NCI-H748 (cell line): ENCODE measurements around the gene ZMYM5.
"Not testable (repeated sequence)": the region's sequence is repeated elsewhere in the genome, so short reads cannot be mapped to it uniquely, and the experiment has no call there.

Experiments
- DNase-seq: peaks from one replicate; lab custom pipeline; 2025; ENCODE audit not compliant: unreplicated experiment; lab: John Stamatoyannopoulos, UW

The ZMYM5 gene

DNA sequence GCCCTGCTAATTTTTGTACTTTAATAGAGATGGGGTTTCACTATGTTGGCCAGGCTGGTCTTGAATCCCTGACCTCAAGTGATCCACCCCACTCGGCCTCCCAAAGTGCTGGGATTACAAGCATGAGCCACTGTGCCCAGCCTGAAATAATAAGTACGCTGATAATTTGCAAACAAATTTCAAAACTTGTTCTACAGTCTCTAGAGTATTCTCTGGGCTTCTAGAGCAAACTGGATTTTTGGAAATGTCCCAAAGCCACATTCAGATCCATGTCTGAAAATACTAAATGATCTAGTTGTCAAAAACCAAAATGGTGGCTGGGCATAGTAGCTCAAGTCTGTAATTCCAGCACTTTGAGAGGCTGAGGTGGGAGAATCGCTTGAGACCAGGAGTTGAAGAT is 40.8 kb downstream of the ZMYM5 start:
- no peak for DNase-seq

DNA sequence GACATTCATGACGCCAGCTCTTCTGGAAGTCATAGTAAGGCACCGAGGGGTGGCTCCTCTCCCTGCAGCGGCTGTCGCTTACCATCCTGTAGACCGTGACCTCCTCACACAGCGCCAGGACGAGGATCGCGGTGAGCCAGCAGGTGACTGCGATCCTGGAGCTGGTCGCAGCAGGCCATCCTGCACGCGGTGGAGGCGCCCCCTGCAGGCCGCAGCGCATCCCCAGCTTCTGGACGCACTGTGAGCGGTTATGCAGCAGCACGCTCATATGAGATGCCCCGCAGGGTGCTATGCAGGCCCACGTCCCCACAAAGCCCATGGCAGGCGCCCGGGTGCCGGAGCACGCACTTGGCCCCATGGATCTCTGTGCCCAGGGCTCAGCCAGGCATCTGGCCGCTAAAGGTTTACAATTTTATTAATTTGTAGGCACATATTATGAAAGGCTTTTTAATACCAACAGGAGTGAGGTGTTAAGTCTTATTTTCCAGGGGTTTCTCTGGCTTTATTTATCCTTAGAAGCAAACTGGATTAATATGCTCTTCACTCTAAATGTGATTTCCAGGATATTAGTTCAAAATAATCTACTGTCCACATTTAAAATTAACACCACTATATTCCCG is 45.1 kb downstream of the ZMYM5 start:
- DNase-seq: no peak

DNA sequence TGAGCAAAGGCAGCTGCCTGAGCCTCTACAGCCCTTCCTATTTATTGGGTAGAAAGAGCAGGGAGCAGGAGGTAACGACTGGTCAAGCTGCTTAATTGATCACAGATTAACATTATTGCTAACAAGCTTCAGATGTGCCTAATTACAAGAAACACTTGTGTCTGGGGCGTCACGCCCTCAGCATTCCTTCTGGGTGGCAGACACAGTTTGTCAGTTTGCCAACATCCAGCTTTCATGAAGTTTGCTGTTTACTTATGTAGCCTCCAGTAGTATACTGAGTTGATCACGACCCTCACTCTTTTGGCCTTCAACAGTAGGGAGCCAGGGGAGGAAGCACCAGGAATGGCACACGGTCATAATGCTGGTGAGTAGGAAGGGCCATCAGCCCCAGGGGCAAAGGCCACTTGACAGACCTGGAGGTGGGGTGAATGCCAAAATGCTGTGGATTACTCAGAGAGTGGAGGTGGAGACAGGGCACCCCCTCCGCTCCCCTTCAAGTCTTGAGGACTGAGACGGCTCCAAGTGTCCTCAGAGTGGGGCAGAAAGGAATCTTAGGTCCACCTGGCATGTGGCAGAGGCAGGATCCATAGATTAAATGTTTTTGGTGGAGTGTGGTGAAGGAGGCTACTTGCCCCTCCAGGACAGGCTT is 45.8 kb downstream of the ZMYM5 start:
- DNase-seq: no peak

DNA sequence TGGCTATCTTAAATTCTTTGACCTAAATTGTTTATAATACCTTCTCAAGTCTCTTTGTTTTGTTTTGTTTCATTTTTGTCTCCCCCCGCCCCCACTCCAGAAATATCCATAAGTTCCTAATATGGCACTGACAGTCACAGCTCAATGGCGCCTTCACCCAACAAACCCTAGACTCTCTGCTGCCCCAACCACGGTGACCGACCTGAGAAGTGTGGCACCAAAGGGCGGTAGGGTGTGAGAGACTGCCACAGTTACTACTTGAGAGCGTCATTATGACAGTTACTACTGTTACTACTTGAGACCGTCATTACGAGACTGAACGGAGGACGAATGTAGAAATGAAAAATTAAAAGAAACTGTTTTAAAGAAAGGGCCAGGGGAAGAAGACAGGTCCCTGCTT is 46.3 kb downstream of the ZMYM5 start:
- DNase-seq: no peak

DNA sequence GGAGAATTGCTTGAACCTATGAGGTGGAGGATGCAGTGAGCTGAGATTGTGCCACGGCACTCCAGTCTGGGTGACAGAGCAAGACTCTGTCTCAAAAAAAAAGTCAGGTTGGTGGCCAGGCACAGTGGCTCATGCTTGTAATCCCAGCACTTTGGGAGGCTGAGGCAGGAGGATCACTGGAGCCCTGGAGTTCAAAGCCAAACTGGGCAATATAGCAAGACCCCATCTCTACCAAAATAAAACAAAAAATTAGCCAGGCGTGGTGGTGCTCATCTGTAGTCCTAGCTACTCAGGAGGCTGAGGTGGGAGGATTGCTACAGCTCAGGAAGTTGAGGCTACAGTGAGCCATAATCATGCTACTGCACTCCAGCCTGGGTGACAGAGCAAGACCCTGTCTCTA is 47.6 kb downstream of the ZMYM5 start:
- not testable (repeated sequence) for DNase-seq

DNA sequence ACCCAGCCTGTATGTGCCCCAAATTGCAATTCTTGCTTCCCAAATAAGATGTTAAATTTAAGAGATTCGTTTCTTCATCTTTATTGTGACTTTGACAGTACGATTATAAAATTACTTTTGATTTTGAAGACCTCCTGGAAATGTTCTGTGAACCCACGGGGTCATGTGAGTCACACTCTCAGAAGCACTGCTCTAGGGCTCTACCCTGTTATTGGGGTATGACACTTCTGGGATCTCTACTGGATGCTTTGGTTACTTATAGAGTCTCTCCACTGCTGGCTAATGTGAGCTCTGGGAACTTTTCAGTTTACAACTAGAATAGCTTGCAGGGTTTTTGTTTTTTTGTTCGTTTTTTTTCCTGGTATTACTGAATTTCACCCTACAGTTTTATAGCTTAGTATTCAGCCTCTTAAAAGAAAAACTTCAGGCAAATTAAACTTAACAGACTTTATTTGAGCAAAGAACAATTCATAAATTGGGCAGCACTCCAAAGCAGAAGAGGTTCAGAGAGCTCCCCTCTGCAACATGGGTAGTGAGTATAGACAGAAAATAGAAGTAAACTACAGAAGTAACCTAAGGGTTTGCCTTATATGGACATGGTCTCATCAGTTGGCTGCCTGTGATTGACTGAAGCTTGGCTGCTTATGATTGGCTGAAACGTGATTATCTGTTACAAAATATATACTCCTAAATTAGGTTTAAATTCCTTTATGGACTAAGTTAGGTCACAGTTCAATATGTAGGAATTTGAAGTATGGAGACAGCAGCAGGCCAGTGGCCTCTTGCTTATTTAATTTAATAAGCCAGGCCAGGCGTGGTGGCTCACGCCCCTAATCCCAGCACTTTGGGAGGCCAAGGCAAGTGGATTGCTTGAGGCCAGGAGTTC is 52.2 kb downstream of the ZMYM5 start:
- DNase-seq: no peak

DNA sequence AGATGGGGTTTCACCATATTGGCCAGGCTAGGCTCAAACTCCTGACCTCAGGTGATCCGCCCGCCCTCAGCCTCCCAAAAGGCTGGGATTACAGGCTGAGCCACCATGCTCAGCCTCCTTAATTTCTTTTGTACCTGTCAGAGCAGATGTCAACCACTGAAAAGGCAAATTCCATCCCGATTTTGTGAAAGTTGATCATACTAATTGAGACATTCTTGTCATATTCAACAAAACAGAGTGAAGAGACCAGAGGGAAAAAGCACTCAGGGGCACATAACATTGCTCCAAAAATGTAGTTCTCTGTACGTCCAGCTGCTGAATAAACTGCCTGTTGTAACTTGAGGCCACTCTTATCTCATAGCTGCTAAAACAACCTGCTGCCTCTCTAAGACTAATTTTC is 53.3 kb downstream of the ZMYM5 start:
- DNase-seq: no peak

DNA sequence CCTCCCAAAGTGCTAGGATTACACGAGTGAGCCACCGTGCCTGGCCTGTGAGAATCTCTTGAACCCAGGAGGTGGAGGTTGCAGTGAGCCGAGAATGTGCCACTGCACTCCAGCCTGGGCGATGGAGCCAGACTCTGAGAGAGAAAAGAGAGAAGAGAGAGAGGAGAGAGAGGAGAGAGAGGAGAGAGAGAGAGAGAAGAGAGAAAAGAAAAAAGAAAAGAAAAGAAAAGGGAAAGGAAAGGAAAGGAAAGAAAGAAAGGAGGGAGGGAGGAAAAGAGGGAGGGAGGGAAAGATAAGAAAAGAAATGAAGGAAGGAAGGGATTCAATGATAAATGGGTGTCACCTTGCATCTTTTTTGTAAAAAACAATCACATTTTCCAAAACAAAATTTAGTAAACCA is 57.7 kb downstream of the ZMYM5 start:
- DNase-seq: no peak

DNA sequence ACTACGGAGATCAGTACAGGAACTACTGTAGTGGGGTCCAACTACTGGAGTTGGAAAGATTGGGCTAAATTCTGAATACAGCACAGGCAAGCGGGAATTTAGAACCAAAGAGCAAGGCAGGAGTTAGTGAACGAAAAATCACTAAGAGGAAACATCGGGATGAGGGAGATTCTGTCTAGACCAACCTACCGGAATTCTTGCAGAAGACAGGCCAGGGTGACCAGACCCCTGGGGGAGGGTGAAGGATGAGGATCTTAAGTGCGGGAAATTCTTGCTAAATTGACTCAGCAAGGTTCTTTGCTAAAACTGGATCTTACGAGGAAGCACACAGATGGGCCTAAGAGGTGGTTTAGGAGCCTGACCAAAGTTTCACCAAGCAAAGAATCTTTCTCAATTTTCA is 67.5 kb downstream of the ZMYM5 start:
- no peak for DNase-seq

DNA sequence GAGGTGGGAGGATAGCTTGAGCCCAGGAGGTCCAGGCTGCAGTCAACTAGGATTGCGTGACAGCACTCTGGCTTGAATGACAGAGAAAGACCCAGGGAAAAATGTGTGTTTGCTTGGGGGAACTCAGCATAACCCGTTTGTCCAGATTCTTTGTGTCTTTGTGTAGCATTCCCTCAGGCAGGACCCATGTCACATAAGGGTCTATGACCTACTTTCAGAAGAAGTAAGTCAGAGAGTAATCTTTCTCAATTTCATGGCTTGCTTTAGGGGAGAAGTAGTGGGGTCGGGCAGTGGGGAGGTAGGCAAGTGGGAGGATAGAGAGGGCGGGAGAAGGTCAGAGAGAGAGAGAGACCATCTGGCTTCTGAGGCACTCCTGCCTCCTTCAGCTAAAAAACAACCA is 68.8 kb downstream of the ZMYM5 start:
- peak; percentile 45 for DNase-seq

DNA sequence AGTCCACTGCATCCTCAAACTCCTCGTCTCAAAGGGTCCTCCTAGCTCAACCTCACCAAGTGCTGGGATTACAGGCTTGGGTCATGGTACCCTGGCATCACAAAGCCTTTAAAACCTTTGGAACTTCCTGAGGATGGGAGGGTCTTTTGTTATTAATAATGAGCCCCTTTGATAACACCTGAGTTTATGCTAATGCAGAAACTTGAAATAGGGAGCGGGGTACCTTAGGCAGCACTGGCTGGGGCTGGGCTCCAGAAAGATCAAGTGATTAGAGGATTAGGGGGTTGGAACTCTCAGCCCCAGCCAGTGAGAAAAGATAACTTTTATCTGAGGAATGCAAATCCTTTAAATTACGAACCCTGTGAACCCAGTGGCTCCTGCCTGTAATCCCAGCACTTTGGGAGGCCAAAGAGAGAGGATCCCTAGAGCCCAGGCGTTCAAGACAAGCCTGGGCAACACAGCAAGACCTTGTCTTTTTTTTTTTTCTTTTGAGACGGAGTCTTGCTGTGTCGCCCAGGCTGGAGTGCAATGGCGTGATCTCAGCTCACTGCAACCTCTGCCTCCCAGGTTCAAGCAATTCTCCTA is 71.4 kb downstream of the ZMYM5 start:
- no peak for DNase-seq

DNA sequence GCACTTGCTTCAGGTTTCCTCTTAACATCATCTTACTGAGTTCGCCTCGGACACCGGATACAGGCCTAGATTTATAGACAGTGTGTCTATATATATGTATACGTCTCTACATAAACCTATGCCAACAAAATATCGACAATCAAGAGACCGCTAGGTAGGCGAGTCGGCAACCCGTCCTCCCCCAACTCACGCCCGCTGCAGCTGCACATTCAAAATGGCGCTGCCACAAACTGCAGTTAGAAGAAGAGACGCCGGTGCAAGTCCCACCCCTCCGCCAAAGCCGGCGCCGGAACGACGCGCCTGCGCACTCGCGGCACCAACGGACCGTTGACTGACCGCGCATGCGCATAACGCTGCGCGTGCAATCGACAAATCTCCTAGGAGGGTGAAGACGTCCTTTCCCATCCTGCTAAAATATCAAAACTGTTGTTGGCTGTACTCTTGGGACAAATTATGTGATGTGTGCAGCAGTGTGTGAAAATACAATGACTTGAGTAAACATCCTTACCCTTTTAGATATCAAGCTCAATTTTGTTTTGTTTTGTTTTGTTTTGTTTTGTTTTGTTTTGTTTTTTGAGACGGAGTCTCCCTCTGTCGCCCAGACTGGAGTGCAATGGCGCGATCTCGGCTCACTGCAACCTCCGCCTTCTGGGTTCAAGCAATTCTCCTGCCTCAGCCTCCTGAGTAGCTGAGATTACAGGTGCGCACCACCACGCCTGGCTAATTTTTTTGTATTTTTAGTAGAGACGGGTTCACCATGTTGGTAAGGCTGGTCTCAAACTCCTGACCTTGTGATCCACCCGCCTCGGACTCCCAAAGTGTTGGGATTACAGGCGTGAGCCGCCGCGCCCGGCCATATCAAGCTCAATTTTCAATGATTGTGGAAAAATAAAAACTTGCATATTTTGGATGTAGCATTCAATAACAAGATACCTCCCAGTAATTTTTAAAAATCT is 80.4 kb downstream of the ZMYM5 start, which contains the start of gene PSPC1:
Gene PSPC1, minus strand, starts transcription at position 219 of the 956 bp plus-strand sequence. Its CDS starts 188 bp downstream, at position 31.
- peak; percentile 99 for DNase-seq

DNA sequence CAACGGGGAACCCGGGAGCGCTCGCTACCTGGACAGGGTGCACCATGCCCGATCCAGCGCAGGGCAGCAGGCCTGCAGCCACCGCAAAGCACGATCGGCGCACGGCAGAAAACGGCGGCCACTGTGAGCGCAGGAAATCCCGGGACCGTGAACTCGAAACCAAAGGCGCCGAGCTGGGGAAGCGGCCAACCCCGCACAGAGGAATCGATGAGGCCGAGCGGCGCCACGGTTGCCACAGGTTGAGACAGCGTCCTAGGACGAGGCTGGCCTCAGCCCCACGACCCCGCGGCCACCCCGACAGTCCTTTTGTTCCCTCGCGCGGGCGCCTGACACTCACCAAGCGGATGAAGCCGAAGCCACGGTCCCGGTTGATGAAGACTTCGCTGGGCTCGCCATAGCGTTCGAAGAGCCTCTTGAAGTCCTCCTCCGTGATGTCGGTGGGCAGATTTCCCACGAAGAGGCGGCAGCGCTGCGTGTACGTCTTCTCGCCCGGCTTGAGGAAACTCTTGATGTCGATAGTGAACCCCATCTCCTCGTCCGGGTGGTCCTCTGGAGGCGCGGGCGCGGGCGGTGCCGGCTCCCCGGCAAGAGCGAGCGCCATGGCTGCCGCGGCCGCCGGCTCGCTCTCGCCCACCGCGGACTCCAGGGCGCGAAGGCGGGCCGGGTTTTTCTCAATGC is 81.3 kb downstream of the ZMYM5 start:
- DNase-seq: peak; percentile 85

DNA sequence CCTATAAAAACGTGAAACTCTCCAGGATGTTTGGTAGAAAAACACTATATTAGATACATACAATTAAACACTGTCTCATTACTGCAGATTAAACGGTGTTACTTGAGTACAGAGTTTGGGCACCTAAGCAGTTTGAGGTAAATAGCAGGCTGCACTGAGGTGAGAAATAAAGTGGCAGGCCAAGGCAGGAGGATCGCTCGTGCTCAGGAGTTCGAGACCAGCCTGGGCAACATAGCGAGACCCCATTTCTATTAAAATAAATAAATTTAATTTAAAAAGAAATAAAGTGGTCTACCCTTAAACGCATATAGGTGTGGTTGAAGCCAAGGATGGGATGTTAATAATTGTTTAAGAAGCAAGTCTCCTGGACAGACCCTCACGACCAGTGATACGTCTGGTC is 81.9 kb downstream of the ZMYM5 start:
- DNase-seq: peak; percentile 52

DNA sequence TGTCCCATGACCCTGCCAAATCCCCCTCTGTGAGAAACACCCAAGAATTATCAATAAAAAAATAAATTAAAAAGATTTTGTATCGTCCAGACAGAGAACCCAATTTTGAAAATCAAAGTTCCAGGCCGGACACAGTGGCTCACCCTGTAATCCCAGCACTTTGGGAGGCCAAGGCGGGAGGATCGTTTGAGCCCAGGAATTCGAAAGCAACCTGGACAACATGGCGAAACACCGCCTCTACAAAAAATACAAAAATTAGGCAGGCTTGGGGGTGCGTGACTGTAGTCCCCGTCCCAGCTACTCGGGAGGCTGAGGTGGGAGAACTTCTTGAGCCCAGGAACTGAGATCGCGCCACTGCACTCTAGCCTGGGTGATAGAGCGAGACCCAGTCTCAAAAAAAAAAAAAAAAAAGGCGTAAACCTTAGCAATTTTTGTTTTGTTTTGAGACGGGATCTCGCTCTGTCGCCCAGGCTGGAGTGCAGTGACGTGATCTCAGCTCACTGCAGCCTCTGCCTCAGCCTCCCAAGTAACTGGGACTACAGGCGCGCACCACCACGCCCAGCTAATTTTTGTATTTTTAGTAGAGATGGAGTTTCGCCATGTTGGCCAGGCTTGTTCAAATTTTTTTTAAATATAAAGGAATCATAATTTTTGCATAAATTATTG is 82.6 kb downstream of the ZMYM5 start:
- DNase-seq: not testable (repeated sequence)
